Stimulated activated CD8-positive, alpha-beta memory T cell treated with anti-CD3 and anti-CD28 coated beads, Interleukin-12 subunit alpha, Interleukin-12 subunit beta, amount 100 ng/mL, for 24 hours (primary cell): Measurements from ENCODE around the gene LYSMD4.

Experiments
- DNase-seq: peaks from one replicate; pipeline ENCODE4 v3.0.0-alpha.2; 2020; ENCODE audit errors: extremely low read depth

The LYSMD4 gene

DNA sequence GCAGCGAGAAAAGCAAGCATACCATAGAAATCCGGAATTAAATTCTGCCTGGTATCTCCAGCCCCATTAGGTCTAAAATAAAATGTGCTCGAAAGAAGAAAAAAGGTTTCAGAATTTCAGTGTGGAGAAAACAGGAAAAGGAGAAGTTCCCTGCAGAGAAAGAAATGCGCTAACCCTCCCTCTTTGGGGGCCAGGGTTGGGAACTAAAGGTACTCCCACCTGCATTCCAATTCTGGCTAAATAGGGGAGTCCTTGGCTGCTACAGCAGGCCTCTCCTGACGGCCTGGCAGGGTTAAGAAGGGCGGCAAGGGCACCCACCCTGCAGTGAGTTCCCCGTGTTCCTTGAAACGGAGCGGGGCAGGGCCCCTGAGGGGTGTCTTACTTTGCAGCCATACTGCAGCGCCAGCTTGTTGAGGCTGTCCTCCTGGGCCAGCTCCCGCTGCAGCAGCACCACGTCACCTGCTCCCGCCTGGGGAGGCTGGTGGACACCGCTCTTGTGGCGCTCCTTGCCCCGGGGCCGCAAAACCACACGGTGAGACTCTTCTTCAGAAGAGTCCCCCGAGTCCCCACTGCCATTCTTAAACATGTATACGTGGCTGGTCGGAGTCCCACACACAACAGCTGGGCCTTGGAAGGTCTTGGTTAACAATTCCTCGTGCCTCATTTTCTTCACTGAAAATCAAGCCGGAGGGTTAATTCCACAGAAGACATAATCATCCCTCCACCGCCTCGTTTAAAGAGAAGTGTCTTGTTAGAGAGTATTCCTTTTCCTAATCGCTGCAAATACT, 1.7 kb downstream of the LYSMD4 start:
- DNase-seq, result no peak

DNA sequence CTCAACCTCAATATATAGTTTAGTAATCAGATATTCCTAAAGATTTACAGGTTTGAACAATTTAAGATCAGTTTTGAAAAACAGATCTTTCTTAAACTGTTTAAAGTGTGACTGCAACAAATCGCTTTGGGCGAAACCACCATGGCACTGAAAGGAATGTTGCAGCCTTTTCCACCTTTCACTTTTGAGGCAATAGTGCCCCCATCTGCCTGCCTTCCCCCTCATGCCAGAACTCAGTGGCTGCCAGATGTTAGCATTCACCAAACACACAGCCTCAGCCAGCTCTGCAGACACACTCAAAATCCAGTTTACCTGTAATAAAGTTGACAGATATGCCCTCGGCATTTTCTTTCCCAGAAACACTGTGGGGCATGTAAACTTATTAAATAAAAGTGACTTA, 3.3 kb downstream of the LYSMD4 start:
- no peak for DNase-seq

DNA sequence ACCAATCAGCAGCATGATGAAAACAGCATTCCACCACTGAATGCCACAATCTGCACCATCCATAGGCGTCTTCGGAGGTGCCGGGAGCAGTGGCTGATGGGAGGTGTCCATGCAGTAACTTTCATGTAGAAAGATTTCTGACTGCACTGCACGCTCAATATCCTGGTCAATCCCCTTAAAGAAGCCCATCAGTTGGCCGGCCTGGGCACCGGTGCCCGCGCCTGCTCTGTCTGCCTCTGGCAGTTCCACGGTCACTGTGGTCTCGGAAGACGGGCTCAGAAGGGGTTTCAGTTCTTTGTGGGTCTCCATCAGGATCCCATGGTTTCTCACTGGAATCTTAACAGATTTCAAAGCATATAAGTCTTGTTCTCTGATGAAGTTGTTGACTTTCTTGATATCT, 3.9 kb downstream of the LYSMD4 start:
- DNase-seq, result no peak

DNA sequence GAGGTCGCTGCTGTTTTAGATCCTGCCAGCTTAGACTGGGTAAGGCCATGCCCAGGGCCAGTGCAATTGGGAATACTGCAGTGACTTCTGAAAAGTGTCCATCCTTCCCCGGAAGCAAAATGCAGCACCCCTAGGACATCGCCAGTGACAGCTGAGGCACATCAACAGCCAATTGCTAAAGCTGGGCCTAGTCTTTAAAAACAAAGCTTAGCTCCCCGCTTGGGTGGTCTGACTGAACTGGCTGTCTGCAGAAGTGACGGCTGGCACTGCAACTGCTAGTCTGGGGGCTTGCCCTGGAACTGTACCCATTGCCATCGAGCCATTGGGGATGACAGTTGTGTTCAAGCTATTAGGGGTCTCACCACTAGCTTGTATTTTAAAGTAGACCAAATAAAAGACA, 4.3 kb downstream of the LYSMD4 start:
- no peak for DNase-seq

DNA sequence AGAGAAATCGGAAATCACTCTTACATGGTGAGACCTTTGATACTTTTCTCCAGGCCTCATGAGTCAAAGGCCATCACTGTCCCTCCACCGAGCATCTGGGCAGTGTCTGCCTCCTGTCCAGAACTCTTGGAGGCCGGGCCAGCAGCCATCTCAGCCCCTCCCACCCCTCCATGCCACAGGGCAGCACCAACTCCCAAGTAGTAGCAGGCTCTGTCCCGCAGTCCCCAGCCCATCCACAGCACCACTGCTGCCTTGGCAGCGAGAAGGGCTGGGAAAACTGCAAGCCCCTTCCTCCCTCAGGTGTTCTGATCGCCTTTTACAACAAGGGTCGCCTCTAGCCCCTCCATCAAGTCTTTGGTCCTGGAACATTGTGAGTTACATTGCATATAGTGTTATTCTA, 5.5 kb downstream of the LYSMD4 start:
- no peak for DNase-seq

DNA sequence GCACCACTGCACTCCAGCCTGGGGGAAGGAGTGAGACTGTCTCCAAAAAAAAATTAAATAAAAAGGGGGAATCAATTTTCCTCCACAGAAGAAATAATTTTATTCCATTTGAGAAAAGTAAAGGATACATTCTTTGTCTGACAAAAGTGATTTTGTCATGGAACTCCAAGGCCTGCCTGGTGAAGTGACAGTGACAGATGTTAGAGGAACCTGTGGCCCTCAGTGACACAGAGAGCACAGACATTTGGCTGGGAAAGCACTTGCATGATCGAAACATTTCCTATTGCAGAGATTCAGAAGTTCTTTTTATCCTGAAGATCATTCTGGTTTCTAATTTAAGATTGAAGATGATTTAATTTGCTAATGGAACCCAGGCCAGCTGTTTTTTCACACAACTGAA, 5.9 kb downstream of the LYSMD4 start:
- DNase-seq, result no peak

DNA sequence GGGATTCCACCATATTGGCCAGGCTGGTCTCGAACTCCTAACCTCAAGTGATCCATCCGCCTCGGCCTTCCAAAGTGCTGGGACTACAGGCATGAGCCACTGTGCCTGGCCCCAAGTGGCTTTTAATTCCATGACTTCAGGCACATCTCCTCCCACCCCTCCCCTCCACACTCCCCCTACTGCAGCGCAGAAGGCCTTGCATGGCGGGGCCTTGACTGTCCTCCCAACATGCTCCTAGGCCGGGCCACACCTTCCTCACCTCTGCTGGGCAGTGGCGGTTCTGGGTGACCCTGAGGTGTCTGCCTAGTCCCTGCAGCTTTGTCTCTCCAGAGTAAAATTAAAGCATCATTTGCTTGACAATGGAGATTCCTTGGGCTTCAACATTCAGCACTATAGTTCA, 6.9 kb downstream of the LYSMD4 start:
- DNase-seq, result no peak

DNA sequence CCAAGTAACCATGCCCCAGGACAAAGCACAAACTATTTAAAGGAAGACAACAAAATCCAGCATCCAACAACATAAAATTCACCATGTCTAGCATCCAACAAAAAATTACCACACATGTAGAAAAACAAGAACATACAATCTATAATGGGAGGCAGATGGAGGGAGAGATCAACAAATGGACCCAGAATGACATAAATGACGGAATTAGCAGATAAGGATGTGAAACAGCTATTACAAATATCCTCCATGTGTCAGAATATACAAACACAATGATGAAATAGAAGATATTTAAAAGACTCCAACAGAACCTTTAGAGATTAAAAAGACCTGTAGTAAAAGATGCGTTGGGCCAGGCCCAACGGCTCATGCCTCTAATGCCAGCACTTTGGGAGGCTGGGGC, 10.8 kb downstream of the LYSMD4 start:
- no peak for DNase-seq

DNA sequence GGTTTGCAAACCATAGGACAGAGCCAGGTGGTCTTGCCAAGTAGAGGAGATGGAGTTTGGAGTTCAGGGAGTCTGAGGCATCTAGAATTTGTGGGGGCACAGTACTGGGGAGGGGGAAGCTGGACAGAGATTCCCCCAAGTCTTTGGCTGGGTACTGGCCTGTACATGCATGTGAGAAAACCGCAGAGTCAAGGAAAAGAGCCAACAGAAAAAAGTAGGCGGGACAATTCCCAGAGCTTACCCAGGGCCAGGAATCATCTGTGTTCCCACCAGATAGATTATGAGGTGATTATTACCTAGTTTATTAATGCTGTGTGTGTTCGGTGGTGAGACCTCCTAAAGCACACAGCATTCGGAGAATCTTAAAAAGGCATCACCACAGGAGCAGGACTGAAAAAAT, 11.3 kb downstream of the LYSMD4 start:
- DNase-seq, result no peak

DNA sequence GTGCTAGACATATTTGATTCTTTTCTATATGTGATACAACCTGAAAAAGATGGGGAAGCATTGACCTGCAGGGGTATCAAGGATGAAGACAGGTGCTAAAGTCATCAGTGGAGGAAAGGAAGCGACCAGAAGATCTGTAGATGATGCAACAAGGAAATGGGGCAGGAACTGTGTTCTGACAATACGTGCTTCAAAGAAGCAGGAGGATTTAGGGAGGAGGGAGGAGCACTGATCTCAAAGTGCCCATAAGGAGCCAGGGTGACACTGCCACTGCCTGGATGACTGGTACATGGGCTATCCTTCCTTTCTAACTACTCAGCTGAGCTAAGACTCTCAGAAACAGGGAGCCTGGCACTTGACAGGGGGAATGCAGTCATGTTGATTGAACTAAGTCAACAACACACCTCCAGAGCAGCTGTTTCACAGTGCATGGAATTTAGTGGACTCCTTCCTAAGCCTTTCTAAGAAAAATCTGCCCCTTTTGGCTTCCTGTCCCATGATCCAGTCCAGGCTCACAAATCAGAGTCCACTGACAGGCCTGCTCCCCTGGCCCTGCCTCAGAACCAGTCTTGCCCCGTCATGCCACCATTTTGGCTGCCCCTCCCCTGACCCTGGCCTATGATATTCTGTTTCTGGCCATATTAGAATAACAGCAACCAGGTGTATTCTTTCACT, 12.0 kb downstream of the LYSMD4 start:
- DNase-seq, result no peak

DNA sequence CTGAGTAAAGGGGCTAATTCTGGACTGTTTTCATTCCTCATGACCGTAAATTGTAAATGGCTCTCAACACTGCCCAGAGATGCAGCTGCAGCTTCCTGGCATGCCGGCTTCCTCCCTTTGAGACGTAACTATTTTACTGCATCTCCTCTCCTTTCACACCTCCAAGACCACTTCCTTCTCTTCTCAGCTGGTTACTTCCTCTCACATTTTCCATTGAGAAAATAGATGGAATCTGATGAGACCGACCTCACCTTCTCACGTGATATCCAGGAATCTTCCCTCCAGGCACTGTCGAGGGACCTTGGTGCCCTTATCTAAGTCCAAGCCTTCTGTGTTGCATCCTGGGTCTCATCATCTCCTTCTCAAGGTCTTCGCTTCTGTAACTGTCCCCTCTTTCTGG, 12.7 kb downstream of the LYSMD4 start:
- no peak for DNase-seq

DNA sequence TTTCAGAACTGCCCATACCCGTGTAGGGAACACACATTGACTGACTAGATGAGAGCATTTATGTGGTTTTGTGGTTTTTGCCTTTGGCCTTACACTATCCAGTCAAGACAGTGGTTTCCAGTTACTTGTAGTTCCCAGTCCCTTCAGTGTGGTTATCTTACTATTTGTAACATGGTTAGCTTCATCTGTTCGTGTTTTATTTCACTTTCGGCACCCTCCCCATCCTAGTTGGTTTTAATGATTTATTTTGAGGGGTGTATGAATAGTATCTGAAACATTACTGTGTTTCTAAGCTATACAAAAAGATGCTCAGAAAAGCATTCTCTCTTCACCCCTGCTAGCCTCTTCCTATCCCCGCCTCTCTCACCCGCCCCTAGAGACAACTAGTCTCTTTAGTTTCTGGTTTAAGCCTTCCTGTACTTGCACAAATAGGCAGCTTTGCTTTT, 14.1 kb downstream of the LYSMD4 start:
- DNase-seq, result no peak

DNA sequence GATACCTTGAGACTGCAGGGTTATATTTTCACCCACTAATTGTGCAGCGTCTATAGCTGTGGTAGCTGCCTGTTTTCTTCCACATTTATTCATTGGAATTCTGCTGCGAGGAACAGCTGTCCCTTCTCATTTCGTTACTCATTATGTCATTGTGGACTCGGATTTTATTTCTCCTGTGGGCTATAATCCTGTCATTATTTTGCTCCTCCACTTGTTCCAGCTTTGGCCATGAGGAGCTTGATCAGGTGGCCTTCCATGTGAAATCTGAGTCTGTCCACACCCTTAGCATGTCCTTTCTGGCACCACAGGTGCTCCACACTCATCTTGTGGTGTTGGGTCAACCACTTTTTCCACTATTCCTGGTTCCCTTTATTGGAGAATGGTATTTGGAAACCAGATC, 14.8 kb downstream of the LYSMD4 start:
- DNase-seq, result no peak

DNA sequence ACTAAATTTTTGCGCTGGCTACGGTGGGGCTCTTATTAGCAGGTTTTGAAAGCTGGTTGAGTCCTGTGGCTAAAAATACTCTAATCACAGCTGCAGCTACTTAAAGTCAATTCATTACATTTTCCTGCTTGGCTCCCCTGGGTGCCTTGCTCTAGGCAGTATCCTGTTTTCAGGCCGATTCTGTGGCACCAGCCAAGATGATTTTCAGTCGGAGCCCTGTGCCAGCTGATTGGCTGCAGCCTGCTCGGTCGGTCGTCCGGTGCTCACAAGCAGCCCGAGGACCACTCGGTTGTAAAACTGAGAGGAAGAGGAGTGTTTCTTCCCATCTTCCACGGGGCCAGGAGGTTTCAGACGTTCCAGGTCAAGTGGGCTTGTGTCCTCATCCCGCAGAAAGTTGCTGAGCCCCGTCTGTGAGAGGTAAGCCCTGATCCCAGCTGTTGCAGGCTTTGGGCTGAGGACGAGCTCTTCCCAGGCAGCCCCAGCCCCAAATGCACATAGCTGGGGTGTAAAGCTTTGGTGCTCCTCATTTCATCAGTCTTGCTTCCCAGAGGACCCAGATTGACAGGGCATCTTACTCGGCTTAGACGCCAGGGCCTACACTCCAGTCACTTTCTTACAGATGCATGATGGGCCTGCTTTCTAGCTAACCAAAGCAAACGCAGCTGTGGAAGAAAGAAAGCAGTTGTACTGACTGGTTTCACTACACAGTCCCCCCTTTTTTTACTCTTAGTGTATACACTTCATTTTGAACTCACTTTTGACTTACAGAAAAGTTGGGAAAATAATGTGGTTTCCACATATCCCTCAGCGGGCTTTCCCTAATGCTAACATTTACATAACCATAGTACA, 15.9 kb downstream of the LYSMD4 start:
- DNase-seq, result no peak

DNA sequence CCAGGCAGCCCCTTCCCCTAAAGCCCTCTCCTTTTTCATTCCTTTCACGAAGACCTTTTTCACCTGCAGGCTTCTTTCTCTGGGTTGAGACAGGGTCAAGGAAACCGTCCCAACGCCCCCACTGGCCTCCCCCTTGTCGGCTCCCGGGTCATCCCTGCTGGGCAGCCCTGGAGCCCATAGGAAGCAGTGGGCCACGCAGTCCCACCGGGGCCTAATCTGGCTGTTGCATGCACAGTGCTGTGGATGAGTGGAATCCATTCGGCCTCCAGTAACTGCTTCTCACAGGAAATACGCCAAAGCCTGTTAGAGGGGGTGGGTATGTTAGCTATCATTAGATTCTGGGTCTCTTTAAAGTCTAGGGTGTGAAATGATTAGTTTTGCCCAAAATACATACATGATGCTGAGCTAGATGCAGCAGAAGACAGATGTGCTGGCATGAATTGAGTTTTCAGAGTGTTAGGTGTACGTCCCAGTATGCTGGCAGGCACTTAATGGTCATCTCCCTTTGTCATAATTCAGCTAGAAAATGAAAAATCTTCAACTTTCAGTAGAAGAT, 16.6 kb downstream of the LYSMD4 start:
- DNase-seq, result no peak

DNA sequence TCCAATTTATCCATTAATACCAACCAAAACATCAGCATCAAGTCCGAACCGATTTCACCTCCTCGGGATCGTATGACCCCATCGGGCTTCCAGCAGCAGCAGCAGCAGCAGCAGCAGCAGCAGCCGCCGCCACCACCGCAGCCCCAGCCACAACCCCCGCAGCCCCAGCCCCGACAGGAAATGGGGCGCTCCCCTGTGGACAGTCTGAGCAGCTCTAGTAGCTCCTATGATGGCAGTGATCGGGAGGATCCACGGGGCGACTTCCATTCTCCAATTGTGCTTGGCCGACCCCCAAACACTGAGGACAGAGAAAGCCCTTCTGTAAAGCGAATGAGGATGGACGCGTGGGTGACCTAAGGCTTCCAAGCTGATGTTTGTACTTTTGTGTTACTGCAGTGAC, 20.8 kb downstream of the LYSMD4 start:
- DNase-seq, result no peak

DNA sequence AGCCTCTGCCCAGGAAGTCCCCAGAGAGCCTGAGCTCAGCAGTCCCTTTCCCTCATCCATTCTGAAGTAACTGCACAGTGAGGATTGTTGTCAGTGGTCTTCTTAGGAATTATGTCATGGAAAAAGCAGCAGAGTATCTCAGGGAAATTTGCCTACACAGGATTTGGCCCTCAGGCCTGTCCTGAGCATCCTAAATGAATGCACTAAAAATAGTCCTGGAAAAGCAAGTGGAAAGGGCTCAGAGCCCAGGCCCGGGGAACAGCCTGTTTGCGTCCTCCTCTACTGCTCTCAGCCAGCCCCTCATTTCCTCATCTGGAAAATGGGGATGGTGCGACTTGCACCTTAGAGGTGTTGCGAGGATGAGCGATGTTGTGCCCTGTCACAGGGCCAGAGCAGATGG, 21.6 kb downstream of the LYSMD4 start:
- DNase-seq, result no peak

DNA sequence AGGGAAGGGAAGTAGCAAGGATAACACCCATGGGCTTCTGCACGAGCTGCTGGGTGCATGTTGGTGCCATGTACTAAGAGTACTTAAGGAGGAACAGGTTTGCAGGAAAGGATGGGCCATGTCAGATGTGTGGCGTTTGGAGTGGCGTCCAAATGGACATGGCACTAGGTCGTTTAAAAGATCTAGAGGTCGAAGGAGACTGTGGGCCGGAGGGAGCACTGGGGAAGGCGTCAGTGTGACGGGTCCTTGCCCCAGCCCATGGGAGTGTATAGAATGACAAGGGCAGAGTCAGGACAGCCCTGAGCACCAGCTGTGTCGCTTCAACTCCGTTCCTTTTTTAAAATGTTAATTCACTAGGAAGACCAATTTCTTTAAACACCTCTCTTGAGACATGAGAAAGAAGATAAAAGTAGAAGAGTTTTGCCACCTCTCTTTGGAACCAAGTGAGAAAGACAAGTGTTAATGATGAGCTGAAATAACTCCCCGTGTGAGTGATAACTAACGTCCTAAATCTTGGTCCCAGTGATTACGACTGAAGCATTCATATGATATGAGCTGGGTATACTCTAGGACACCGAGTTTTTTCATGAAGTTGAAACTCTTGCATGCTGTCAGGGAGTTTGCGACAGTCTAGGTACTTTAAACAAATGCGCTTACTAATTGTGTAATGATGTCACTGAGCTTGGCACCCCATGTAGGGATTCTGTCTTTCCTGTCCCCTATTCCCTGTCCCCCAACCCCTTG, 23.8 kb downstream of the LYSMD4 start:
- no peak for DNase-seq

DNA sequence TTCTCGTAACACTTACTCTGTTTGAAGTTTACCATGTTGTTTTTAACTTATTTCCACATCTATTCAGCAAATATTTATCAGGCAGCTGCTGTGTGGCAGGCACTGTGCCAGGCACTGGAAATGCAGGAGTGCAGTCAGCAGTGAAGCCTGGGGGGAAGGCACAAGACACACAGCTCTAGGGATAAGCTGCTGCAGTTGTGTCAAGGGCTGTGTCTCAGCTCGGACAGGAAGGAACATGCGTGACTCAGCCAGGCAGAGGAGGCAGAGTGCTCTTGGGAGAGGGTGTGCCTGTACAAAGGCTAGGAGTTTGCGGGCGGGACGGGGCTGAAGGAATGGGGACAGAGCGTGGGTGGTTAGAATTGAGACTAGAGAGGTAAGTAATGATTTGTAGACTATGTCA, 24.7 kb downstream of the LYSMD4 start:
- no peak for DNase-seq

DNA sequence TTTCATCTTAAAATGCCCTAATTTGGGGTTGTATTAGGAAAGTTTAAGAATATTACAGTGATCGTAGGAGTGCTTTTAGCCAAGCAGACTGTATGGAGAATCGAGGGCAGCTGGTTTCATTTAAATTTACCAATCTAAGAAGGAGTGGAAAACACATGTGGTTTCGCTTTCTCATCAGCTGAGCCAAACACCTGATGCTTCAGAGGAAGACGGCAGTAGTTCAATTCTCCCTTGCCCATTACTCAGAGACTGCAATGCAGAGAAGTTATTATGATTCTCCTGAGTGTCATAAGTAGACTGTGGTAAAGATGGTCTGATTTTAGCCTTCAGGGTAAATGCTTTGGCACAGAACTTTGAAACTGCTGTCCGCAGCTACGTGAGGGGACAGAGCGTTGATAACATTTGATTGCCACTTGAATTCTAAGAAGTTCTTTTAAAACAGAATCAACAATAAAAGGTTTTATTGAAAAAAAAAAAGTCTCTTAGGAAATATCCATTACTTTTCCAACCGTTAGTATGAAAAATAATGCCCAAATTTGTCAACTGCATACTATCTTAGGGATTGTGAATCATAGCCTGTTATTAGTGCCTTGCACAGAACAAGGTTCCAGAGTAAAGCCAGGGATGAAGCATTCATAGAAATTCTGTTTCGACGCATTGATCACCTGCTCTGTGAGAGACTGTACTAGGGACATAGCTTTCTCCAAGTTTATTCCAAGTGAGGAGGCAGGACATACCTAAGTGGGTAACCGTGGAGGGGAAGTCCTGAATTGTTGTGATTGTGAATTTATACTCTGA, 25.6 kb downstream of the LYSMD4 start:
- DNase-seq, result no peak
